Ishikawa (cell line): ENCODE results near the gene CLRN3.

Experiments used
- CEBPB ChIP-seq: IDR thresholded peaks from 2 replicates; pipeline ENCODE4 v1.6.1; 2012
- CREB1 ChIP-seq: IDR thresholded peaks from 2 replicates; pipeline ENCODE4 v1.6.1; 2012; ENCODE audit warnings: low read depth
- EGR1 ChIP-seq: IDR thresholded peaks from 2 replicates; pipeline ENCODE4 v1.6.1; 2012
- EP300 ChIP-seq: IDR thresholded peaks from 2 replicates; pipeline ENCODE4 v1.6.1; 2012; ENCODE audit warnings: borderline replicate concordance
- FOXM1 ChIP-seq: IDR thresholded peaks from 2 replicates; pipeline ENCODE4 v1.6.1; 2012; ENCODE audit warnings: low read depth, borderline replicate concordance
- NFIC ChIP-seq: IDR thresholded peaks from 2 replicates; pipeline ENCODE4 v1.6.1; 2012
- RAD21 ChIP-seq: IDR thresholded peaks from 2 replicates; pipeline ENCODE4 v1.6.1; 2012; ENCODE audit warnings: low read depth
- TAF1 ChIP-seq: IDR thresholded peaks from 2 replicates; pipeline ENCODE4 v1.6.1; 2012; ENCODE audit warnings: low read depth, mild to moderate bottlenecking
- TCF12 ChIP-seq: IDR thresholded peaks from 2 replicates; pipeline ENCODE4 v1.6.1; 2012; ENCODE audit warnings: low read depth
- TEAD4 ChIP-seq: IDR thresholded peaks from 2 replicates; pipeline ENCODE4 v1.6.1; 2012
- USF1 ChIP-seq: IDR thresholded peaks from 2 replicates; pipeline ENCODE4 v1.6.1; 2012
- YY1 ChIP-seq: IDR thresholded peaks from 2 replicates; pipeline ENCODE4 v1.6.1; 2012; ENCODE audit warnings: low read depth
- ZBTB7A ChIP-seq: IDR thresholded peaks from 2 replicates; pipeline ENCODE4 v1.6.1; 2012; ENCODE audit warnings: low read depth
- TF ChIP-seq, protein P1 (sequence below): IDR thresholded peaks from 2 replicates; pipeline ENCODE4 v1.6.1; 2012; ENCODE audit warnings: low read depth, mild to moderate bottlenecking
- TF ChIP-seq, protein P2 (sequence below): IDR thresholded peaks from 2 replicates; pipeline ENCODE4 v1.6.1; 2012

The CLRN3 gene

GRCh38 chr10:127850944-127851343, 41.8 kb downstream of the CLRN3 start:
- TF ChIP-seq TEAD4 (no peak), FOXM1 (no peak), RAD21 (no peak), CREB1 (no peak), ZBTB7A (no peak), USF1 (no peak), NFIC (no peak), TAF1 (no peak), EP300 (no peak), YY1 (no peak), CEBPB (no peak), TCF12 (no peak), EGR1 (no peak)
- TF ChIP-seq, protein P1, sequence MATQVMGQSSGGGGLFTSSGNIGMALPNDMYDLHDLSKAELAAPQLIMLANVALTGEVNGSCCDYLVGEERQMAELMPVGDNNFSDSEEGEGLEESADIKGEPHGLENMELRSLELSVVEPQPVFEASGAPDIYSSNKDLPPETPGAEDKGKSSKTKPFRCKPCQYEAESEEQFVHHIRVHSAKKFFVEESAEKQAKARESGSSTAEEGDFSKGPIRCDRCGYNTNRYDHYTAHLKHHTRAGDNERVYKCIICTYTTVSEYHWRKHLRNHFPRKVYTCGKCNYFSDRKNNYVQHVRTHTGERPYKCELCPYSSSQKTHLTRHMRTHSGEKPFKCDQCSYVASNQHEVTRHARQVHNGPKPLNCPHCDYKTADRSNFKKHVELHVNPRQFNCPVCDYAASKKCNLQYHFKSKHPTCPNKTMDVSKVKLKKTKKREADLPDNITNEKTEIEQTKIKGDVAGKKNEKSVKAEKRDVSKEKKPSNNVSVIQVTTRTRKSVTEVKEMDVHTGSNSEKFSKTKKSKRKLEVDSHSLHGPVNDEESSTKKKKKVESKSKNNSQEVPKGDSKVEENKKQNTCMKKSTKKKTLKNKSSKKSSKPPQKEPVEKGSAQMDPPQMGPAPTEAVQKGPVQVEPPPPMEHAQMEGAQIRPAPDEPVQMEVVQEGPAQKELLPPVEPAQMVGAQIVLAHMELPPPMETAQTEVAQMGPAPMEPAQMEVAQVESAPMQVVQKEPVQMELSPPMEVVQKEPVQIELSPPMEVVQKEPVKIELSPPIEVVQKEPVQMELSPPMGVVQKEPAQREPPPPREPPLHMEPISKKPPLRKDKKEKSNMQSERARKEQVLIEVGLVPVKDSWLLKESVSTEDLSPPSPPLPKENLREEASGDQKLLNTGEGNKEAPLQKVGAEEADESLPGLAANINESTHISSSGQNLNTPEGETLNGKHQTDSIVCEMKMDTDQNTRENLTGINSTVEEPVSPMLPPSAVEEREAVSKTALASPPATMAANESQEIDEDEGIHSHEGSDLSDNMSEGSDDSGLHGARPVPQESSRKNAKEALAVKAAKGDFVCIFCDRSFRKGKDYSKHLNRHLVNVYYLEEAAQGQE: no peak
- TF ChIP-seq, protein P2, sequence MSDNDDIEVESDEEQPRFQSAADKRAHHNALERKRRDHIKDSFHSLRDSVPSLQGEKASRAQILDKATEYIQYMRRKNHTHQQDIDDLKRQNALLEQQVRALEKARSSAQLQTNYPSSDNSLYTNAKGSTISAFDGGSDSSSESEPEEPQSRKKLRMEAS: no peak

- no peak for TF ChIP-seq EP300
- no peak for TF ChIP-seq RAD21
- no peak for TF ChIP-seq USF1
Measured at GRCh38 chr10:127849921-127850320, 42.8 kb downstream of the CLRN3 start.

DNA sequence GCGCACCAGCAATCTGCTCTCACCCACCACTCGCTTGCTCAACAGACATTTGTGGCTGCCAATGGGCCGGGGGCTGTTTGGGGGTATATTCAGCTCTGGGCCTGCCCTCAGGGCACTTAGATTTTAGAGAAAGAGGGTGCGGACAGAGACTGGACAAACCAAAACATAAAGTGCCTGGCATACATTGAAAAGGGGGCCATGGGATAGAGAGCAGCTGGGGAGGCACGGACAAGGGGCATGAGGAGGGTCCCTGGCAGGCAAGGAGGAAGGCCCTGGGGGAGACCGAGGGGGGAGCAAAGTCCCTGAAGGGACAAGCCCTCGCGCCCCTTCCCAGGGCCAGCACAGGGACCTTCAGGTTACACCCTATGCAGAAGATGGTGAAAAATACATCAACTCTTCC, 43.5 kb downstream of the CLRN3 start:
- TF ChIP-seq TCF12 (no peak), RAD21 (no peak), TEAD4 (no peak), USF1 (no peak), CREB1 (no peak), CEBPB (no peak), YY1 (no peak), EP300 (no peak), NFIC (no peak), ZBTB7A (no peak), EGR1 (no peak)
- TF ChIP-seq, protein P2: no peak
- TF ChIP-seq, protein P1: no peak

- TF ChIP-seq NFIC (no peak), EP300 (no peak), EGR1 (no peak), TCF12 (no peak), YY1 (no peak), USF1 (no peak), CEBPB (no peak), CREB1 (no peak), TAF1 (no peak), TEAD4 (no peak), ZBTB7A (no peak), FOXM1 (no peak), RAD21 (no peak)
- TF ChIP-seq, protein P1: no peak
- TF ChIP-seq, protein P2: no peak
Measured at GRCh38 chr10:127848226-127848625, 44.5 kb downstream of the CLRN3 start.
